Measurements from ENCODE around the gene RBM24.
A peak's percentile ranks its signal among the peaks of the same experiment; 100 is the strongest.

The RBM24 gene

DNA sequence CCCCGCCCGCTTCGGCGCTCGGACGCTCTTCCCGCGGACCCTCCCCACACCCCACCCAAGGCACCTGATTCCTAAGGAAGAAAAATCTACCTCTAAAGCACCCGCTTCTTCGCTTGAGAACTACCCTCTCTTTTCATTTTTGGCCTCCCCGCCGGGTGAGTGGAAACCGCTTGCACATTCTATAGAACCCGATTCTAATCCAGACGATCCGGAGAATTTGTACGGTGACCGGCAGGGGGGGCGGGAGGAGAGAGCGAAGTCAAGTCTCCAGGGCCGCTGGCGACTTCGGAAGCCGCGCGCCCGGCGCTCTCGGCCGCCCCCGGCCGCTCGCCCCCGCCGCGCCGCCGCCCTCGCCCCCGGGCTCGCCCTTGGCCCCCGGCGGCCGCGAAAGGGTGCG lies at the start of gene RBM24:
Gene RBM24, plus strand, starts transcription at position 262 of the 397 bp plus-strand sequence. CDS start 221 bp downstream, outside the sequence.
- peak; percentile 30 to 67 for DNase-seq

DNA sequence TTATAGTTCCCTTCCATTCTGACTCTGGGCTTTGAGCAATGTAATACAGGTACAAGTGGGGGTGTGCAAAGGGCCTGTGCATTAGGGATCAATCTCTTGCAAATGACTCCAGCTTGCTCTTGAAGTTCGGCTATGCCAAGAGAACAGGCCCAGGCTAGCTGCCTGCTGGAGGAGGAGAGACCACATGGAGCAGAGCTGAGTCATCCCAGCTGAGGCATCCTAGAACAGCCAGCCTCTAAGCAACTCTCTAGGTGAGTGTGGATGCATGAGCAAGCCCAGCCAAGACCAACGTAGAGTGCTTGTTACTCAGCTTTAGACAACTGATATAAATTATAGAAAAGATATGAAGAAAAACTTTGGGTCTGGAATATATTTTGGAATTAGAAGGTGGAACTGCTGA lies 47.6 kb upstream of the RBM24 start:
- no peak for DNase-seq

DNA sequence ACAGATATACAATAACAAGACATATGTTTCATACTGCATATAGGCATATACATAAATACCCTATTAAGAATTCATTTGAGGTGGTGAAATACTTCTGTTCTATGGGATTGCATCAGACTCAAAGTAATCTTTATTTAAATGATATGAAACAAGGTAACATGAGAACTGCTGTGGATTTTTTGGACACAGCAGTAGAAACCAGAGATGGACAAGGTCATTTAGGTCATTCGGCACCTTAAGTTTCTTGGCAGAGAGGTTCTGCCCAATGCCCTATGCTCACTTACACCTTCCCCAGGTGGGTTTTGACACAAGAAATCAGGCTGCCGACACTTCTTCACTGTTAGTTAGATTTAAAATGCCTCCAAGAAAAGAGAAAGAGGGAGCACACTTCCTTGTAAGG lies 43.9 kb upstream of the RBM24 start:
- no peak for DNase-seq

DNA sequence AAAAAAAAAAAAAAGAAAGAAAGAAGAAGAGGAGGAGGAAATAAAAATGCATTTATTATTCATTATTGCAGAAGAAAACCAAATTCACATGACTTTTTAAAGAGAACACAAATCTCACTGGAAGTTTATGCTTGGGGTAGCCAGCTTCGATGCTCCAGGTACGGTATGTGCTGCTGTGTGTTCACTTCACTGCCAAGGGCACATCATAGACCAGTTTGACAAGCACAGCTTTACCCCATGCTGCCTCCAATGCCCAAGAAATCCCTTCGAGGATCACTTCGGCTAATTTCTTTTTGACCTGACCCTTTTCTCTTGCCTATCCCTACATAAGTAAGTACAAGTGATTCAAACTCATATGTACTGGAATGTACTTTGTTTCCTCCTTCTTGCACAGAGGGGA lies 41.9 kb upstream of the RBM24 start:
- DNase-seq: no peak

DNA sequence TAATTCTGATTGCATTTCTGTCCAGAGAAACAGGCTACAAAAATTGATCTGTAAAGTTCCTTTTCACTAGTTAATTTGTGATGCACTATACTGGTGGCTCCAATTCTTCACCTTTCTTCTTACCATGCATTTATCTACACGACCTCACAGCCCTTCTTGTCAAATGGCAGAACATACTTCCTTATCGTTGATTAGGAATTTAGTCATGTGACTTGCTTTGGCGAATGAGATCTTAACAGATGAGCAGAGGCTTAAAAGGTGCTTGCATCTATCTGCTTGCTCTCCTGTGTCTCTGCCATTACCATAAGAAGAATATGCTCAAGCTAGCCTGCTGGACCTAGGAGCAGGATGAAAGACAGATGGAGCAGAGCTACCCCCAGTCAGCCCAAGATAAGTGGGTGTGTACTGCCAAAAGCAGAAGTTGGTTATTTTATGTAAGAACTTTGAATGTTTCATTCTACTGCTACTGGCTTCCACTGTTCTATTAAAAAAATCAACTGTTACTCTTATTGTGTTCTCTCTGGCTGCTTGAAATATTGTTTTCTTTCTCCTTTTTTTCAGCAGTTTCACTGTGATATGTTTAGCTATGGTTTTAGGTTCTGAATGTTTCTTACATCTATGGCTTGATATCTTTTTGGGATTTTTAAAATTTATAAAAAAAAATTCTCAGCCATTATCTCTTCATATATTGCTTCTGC lies 40.2 kb upstream of the RBM24 start:
- DNase-seq: no peak

DNA sequence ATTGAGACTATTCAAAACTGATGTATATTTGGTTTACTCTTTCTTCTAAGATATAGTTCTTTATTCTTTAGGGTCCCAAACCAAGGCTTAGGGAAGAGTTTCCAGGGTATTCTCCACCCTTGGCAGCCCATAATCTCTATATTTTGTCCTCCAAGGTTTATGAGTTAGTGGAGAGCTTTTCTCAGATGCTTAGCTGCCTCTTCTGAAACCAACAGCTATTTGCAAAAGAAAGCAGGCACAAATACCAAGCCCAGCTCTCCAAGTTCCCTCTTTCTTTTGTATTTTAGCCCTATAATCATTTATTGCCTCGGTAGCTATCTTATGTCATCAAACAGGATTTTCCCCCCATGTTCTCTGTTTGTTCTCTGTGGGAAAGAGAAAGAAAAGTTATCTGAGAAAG lies 39.1 kb upstream of the RBM24 start:
- no peak for DNase-seq

DNA sequence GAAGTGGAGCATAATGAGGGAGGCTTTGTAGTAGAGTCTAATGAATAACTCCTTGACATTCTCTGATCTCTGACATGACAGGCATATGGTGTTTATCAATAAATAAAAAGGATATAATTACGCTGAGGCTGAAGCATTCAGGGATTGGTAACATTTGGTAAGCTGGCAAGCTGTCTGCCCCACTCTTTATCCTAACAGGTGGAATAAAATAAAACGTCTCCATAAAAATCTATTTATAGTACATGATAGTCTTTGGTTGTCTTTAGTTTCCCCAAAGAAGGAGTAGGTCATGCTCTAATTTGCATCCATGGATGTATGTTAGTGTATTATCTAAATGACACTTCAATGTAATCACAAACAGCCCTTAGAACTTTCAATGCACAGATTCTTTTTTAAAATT lies 30.9 kb upstream of the RBM24 start:
- no peak for DNase-seq

DNA sequence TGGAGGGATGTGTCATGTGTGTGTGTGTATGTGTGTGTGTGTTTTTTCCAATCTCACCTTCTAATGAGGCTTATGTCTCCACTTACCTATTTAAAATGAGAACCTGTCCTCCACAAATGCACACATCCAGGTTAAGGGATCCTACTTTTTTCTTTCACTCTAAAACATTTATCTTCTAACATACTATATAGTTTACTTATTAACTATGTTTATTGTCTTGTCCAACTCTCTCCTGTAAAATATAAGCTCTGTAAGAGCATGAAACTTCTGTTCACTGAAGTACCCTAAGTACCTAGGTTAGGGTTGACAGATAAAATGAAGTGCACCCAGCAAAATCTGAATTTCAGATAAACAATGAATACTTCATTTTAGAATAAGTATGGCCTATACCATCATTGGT lies 29.2 kb upstream of the RBM24 start:
- DNase-seq: no peak

DNA sequence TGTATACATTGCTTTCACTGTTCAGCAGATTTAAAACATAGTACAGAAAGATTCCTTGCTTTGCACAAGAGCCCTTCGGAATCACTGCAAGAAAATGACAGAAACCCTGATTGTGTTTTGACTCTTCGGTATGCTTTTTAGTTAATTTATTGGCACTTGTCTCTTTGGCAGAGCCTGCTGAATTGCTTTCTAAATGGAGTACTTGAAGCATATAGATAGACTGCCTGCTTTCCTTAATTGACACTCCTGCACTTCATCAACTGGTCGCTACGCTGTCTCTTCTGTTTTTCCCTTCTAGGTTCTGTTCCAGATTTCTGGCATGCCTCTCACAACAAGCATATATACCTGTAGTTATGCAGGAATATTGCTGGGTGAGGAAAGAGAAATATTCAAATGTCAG lies 22.4 kb upstream of the RBM24 start:
- DNase-seq: no peak

DNA sequence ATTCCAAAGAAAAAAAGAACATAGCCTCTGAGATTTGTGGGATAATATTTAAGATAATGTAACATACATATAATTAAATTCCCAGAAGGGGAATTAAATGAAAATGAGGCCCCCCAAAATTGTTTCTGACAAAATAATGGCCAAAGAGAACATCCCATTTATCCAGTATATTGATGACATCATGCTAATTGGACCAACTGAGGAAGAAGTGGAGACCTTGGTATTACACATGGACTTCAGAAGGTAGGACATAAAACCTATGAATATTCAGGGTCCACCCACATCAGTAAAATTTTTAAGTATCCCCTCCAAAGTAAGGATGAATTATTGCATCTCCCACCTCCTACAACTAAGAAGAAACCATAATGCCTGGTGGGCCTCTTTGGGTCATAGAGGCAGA lies 15.6 kb upstream of the RBM24 start:
- no peak for DNase-seq

DNA sequence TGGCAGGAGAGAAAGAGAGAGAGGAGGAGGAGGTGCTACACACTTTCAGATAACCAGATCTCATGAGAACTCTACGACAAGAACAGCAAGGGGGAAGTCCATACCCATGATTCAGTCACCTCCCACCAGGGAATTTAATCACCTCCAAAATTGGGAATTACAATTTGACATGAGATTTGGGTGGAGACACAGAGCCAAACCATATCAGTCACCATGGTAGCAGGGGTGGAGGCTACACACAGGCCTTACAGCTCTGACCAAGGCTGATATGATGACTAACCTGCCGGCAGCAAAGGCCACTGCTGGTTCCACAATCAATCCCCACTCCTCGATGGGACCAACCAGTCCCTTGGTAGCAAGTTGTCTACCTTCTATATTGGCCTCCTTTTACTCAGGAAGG lies 13.6 kb upstream of the RBM24 start:
- DNase-seq: no peak

DNA sequence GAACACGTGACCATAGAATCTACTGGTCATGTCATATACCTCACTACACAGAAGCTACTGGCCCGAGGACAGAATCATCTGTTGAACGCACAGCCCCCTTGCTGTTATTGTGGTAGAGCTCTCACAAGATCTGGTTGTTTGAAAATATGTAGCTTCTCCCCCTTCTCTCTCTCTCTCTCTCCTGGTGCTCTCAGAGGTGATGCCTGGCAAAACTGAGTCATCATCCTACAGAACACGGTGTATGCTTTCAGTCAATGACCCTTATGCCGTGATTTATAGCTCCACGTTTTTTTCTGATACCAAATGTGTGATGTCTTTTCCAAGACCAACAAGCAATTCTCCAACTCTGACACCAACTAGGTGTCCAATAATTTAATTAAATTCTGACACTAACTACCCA lies 13.0 kb upstream of the RBM24 start:
- DNase-seq: no peak

DNA sequence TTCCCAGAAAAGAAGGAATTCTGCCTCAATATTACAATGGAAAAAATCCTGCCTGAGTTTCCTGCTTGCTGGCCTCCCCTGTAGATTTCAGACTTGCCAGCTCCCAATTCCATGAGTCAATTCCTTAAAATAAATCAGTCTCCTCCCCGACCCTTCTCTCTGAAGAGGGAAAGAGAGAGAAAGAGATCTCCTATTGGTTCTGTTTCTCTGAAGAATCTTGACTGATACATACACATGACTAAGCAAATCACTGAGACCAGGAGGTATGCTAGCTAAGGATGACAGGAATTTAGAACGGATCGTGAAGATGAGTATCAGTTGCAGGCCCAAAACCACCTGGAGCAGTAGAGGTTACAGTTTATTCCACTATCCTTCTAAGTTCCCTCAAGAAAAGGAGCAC lies 11.3 kb upstream of the RBM24 start:
- DNase-seq: no peak

DNA sequence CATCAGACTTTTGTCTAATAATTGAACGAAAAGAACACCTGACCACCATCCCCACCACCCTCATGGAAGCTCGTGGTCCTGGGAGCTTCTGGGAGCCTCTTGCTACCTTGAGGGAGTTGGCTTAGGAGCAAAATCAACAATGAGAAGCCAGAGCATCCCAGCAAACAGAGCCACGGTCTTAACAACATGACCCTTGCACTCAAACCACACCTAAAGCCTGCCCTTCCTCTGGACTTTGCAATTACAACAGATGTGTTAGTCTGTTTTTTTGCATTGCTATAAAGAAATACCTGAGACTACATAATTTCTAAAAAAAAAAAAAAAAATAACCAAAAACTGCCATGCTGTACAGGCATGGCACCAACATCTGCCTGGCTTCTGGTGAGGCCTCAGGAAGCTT lies 9.5 kb upstream of the RBM24 start:
- DNase-seq: no peak

DNA sequence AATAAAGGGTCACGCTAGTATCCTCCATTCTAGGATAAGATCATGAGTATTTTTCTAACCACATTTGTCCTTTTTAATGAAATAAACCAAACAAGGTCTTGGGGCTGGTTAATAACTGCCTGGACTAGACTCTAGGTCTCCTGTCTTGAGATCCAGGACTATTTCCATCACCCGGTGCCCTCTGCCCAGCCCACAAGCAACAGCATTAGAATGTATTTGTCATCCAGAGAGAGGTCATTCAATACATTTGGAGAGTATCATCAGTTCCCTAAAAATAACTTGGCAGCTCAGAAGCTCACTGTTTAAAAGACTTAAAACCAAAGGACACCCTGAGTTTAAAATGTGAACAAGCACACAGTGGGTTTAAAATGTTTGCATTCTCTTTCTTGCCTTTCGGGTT lies 4.4 kb upstream of the RBM24 start:
- DNase-seq: no peak

DNA sequence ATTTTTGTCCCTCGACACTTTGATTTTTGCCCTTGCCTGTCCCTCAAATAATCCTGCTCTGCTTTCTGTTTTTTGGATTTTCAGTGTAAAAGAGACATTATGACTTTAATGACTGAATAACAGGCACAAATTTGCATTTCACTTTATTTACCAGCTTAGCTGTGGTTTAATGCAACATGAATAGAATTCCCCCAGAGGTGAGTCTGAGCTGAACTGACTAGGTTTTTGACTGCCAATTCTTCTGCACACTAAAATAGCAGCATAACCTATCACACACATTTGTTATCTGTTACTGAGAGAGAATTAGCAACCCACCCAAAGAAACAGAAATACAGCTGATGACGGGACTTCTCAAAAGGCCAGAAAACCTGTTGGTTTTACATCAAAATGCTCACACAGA lies 3.9 kb upstream of the RBM24 start:
- no peak for DNase-seq

DNA sequence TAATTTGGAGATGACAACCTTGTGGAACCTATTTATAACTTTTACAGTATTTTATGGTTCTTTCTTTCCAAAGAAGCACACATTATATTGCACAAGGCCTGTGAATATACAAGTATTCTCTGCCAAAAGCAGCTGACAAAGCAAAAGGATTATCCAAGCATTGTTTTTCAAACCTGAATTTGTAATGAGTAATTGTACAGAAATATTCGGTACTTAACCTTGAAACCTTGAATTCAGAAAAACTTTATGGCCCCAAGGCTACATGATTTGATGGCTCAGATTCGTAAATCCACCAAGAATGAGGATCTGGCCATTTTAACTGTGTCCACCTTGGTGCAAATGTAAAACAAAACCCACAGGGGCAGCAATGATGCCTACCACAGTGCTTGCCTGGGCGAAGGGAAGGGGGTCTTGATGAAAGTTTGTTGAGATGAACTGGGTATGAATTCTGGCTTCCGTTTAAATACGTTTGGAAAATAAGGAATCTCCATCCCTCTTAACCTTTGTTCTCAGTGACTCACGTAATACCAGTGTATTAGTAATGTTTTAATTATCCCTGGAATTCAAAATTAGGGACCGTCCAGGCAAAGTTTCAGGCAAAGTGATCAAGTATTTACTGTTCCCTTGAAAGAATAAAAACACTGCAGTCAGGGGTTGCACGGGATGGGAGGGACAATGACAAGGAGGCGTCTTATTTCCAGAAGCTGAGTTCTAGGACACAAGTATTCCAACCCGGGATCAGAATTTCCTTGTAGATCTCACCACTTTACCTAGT lies 2.7 kb upstream of the RBM24 start:
- DNase-seq: no peak

DNA sequence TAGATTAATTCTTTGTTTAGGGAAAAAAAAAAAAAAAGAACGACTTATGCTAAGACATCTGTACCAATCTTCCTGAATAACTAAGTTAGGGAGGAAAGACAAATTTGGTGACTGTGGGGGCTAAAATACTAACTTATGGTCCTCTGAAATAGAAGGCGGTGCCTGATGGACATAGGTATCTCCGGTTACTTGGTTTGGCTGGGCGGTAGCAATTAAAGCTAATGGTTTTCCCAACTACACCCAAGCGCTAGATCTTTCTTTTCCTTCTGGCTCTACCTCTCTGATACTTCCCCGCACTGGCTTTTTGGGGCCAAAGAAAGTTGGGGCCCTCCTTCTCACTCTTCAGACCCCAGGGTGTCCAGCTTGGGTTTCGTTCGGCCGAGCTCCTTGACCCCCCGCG lies 1.0 kb upstream of the RBM24 start:
- DNase-seq: no peak

DNA sequence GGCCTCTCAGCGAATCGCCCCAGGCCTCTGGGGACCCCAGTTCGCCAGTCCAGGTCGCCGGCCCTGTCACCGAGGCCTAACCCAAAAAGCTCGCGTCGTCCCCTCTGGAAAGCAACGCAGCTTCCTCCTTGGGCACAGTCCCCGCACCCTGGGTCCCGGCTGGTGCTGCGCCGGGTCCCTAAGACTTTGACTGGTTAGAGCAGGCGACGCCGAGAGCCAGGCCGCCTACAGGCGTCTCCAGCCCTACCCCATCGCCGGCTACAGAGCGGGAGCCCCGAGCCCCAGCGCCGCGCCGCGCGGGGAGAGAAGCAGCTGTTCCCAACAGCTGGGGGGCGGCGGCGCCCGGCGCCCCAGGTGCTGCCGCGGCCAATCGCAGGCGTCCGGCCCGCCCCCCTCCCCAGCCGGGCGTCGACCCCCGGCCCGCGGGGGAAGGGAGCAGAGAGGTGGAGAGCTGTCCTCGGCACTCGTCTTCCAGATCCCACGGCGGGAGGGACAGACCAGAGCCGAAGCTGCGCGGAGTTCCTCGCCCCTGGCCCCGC lies 540 bp upstream of the RBM24 start:
- DNase-seq: peak in 1 of 2 donors; percentile 10

DNA sequence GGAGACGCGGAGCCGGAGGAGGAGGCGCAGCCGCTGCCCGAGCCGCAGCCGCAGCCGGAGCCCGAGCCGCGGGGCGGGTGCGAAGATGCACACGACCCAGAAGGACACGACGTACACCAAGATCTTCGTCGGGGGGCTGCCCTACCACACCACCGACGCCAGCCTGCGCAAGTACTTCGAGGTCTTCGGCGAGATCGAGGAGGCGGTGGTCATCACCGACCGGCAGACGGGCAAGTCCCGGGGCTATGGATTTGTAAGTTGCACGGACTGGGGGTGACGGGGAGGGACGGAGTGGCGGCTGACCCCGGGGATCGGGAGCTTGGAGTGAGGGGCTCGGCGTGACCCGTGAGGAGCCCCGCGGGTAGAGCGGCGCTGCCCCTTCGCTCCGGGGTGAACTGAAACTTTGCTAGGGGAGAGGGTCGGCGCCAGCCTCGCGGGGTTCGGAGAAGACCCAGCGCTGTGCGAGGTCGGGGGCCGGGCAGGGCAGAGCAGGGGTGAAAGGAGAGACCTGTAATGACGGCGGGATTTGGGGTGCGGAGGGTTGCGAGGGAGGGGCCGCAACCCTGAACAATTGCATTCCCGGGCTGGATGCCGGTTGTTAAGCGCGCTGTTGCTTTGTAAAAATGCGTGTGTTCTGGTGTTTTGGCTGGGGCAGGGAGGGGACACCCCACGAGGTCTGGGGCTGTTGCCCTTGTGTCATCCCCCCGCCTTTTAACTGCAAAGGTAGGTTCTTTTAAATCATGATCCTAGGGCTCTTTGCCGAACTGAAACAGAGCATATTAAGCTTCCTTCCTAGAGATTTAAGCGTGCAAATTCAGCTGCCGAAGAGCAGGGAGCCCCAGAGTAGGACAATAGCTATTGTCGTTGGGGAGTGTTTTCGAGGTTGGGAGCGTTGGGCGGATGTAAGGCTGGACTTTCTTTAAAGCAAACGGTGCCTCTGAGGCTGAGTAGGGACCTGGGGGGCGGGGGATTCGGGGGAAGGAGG lies 628 bp downstream of the RBM24 start:
- peak in 1 of 2 donors; percentile 8 for DNase-seq

DNA sequence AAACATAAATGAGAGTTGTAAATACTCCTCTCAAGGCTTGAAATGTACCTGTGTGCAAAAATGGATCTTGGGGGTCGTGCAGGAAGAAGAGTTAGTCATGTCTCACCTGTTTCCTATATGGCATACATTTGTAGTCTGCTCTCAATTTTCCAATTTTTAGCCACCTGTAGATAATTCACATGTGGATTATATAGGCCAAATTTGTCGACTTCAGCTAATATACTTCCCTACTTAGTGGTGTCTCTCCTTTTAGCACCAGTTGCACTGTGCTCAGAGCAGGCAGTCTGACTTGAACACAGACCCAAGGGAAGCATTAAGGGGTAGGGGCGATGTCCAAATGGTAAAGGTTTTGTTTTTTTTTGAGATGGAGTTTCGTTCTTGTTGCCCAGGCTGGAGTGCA lies 1.9 kb downstream of the RBM24 start:
- DNase-seq: no peak

DNA sequence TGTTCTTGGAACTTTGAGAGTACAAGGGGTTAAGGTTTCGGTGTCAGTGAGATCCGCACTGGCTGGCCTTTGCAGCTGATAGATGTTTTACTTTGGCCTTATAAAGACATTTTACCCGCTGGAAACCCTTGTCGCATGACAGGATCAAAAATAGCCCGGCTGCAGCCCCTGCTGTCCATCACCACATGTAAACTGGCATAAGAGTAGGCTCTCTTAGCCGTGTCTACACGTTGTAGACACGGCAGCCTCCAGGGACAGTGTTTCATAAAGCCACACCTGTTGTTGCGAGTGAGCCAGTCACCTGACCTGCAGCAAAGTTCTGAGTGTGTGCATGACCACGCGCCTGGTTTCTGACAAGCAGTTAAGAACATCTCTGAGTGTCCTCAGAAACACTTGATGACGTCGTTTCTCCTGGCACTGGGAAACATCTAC lies 8.5 kb downstream of the RBM24 start:
- DNase-seq: no peak

DNA sequence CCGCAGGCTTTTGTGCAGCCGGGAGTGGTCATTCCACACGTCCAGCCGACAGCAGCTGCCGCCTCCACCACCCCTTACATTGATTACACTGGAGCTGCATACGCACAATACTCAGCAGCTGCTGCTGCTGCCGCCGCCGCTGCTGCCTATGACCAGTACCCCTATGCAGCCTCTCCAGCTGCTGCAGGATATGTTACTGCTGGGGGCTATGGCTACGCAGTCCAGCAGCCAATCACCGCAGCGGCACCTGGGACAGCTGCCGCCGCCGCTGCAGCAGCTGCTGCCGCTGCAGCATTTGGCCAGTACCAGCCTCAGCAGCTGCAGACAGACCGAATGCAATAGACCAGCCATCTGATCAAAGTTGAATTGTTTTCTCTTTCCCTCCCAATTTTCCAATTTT lies 10.6 kb downstream of the RBM24 start:
- DNase-seq: no peak
